ENCODE measurements around the gene CNN2. TPM values are rescaled to one million over a fixed set of nuclear protein-coding genes. Genes with fewer than 3 reads are reported as not detected.
A peak's percentile ranks its signal among the peaks of the same experiment; 100 is the strongest.

CNN2 gene
- total and polyA plus RNA-seq, 9 of the 15 experiments (the other 6 are each of a cell fraction or from before 2014, with no cell fraction given) = 12.1 to 174 (median 52.7) TPM

- TF ChIP-seq FOXP4 (CRISPR knock-in tag; IDR thresholded peaks at IDR 0.05; ENCODE audit: borderline replicate concordance) = no peak
- no peak for TF ChIP-seq ZNF274 (IDR thresholded peaks at IDR 0.05; ENCODE audit: borderline replicate concordance, low read depth, low read length)
- TF ChIP-seq ZFPM2 (CRISPR knock-in tag; IDR thresholded peaks at IDR 0.05) = no peak
- peak; percentile 94 for TF ChIP-seq ZNF143 (CRISPR knock-in tag; IDR thresholded peaks at IDR 0.05)
- TF ChIP-seq MEF2D (tag; conservative IDR thresholded peaks at IDR 0.05; ENCODE audit: low read depth) = no peak
- TF ChIP-seq BRF1 (IDR thresholded peaks at IDR 0.05; ENCODE audit: borderline replicate concordance, extremely low read depth, insufficient read length) = no peak
- TF ChIP-seq SRSF9 (IDR thresholded peaks at IDR 0.05; ENCODE audit: borderline replicate concordance, low read depth, low read length) = no peak
- peak; percentile 76 for TF ChIP-seq ZNF740 (CRISPR knock-in tag; IDR thresholded peaks at IDR 0.05)
- TF ChIP-seq ZNF740 (tag; IDR thresholded peaks at IDR 0.05) = peak in 1 of 2 experiments; percentile 83; a peak in 2 of 4 replicates
- no peak for TF ChIP-seq NR2C2 (CRISPR knock-in tag; IDR thresholded peaks at IDR 0.05)
- peak; percentile 95 for TF ChIP-seq NR2C2 (tag; IDR thresholded peaks at IDR 0.05)
- TF ChIP-seq ELF1 (tag; IDR thresholded peaks at IDR 0.05) = peak; percentile 34; the same call in 1 of the 2 replicates
- no peak for TF ChIP-seq JUN (IDR thresholded peaks at IDR 0.05; ENCODE audit: borderline replicate concordance, low read depth, low read length)
- TF ChIP-seq JUN (CRISPR knock-in tag; IDR thresholded peaks at IDR 0.05; ENCODE audit: borderline replicate concordance) = no peak
- no peak for TF ChIP-seq ZNF655 (CRISPR knock-in tag; IDR thresholded peaks at IDR 0.05)
- no peak for TF ChIP-seq ZNF165 (CRISPR knock-in tag; IDR thresholded peaks at IDR 0.05; ENCODE audit: borderline replicate concordance)
- no peak for TF ChIP-seq ZNF695 (CRISPR knock-in tag; IDR thresholded peaks at IDR 0.05)
- TF ChIP-seq SMC3 (conservative IDR thresholded peaks at IDR 0.05; ENCODE audit: insufficient read depth, low read depth, low read length) = 0 out of 2 replicates have a peak, but pooled peaks have one; percentile 9
- no peak; the same call in 1 of the 2 replicates for TF ChIP-seq ESRRA (IDR thresholded peaks at IDR 0.05; ENCODE audit: borderline replicate concordance, low read depth)
- TF ChIP-seq VEZF1 (CRISPR knock-in tag; IDR thresholded peaks at IDR 0.05) = peak; percentile 92
- TF ChIP-seq GABPB1 (CRISPR knock-in tag; IDR thresholded peaks at IDR 0.05) = no peak
- no peak for TF ChIP-seq ZNF324 (CRISPR knock-in tag; IDR thresholded peaks at IDR 0.05)
Measured at GRCh38 chr19:1020868-1021425, 5.5 kb upstream of the CNN2 start, which contains the start of gene TMEM259 (continued).
